Pancreas (tissue), 10 donors: ENCODE measurements around the gene MAGI1. TPM values are rescaled to one million over a fixed set of nuclear protein-coding genes. Genes with fewer than 3 reads are reported as not detected.

Source experiments
- ATAC-seq, 4 donors: fragments of 200-7000 bp; cut with Tn5 transposase; one replicate each; pipeline versions ENCODE4 v1.8.0 to v1.9.1; 2020; ENCODE audit warnings: mild to moderate bottlenecking in 4 of 4, moderate library complexity in 4 of 4
- DNase-seq, 6 donors: peaks; one replicate each; pipeline ENCODE4 v3.0.0-alpha.2; 2020
- FAIRE-seq: peaks from 2 replicates; lab custom pipeline; 2012; peaks lifted over from hg19 to GRCh38; lab: Jason Lieb, UNC
- H3K27ac ChIP-seq, 4 donors: fragments of 200-600 bp; sonication (generic); 1 replicate in 3 of 4; 2 replicates in 1 of 4; pipeline versions ENCODE4 v1.5.0 to v1.8.0; 2020
- H3K27me3 ChIP-seq, 4 donors: fragments of 200-600 bp; one replicate each; pipeline ENCODE4 v1.8.0; 2021
- H3K36me3 ChIP-seq, 3 donors: fragments of 200-600 bp; sonication (generic) in 1 of 3; one replicate each; pipeline versions ENCODE4 v1.5.0 to v1.8.0; 2020 to 2021
- H3K4me1 ChIP-seq, 3 donors: fragments of 200-600 bp; one replicate each; pipeline ENCODE4 v1.8.0; 2021
- H3K4me3 ChIP-seq, 4 donors: fragments of 200-600 bp; sonication (generic) in 2 of 4; one replicate each; pipeline versions ENCODE4 v1.5.0 to v1.8.0; 2020 to 2021
- H3K9me3 ChIP-seq, 4 donors: fragments of 200-600 bp; one replicate each; pipeline ENCODE4 v1.8.0; 2021
- WGBS, 2 donors: extraction: QIAGEN DNeasy Blood & Tissue Kit; methylation state at CpG; one replicate each; pipeline ENCODE4 v1.1.7; 2013; 5-methylcytosine and 5-hydroxymethylcytosine counted together
- intact Hi-C, 3 donors: fragments of 100-400 bp; cut with DNase I; formaldehyde crosslinking; loops; one replicate each; pipeline versions ENCODE4 v1.11.1 to v1.14.2; 2022
- polyA plus RNA-seq, 2 donors: library from polyadenylated mRNA; stranded (reverse); fragments of 200-250 nt; gene quantifications; one replicate each; pipeline ENCODE4 v1.2.3, GENCODE V29; 2013
- total RNA-seq, 6 donors: library from RNA; stranded (reverse); fragmentation: NEBNext Ultra II Directional in 4 of 6; extraction: Animal tissue kit (Norgen Biotek cat#: 25700) in 4 of 6; gene quantifications; one replicate each; pipeline versions ENCODE4 v1.2.1 to v1.2.4, GENCODE V29; 2021 to 2023
- TF ChIP-seq, protein P1 (sequence below), 4 donors: fragments of 200-600 bp; sonication (generic) in 3 of 4; IDR thresholded peaks; one replicate each; pipeline versions ENCODE4 v1.5.0 to v1.8.0; 2021; ENCODE audit warnings: antibody characterized with exemption in 4 of 4
- donor health status: healthy with polysubstance abuse.
- donor health status: DM: no; HTN: no; CAD: no; lungs with moderate emphysema.
- donor health status: DM: no; HTN: no; CAD: no.
- donor health status: control.
- donor health status: control.
- donor health status: Bipolar disorder and iron deficiency.
- donor health status: DM: yes; HTN: yes; CAD: no.
- donor health status: DM: no; HTN: no; CAD: no.
- donor health status: DM: no; HTN: no; CAD: no.
- donor health status: DM: yes; HTN: yes; CAD: no.

MAGI1 gene
- total and polyA plus RNA-seq, 8 donors = 19.7 to 45.1 (median 28.0) TPM

DNA sequence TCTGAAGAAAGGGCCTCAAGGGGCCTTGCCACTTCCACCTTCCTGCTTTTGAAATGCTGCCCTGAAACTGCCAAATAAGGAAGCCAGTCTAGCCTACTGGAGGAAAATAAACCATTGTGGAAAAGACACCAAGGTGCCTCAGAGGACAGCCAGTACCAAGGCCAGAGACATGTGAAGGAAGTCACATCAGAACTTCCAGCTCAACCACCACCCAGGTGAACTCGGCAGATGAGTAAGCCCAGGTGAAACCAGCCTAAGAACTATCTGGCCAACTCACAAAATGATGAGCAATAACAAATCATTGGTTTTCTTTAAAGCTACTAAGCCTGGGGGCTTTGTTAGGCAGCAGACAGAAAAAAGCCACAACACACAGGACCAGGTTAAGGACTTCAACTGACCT lies 103.0 kb downstream of the MAGI1 start:
- FAIRE-seq = no peak
- no peak overlapping the region for H3K4me3 ChIP-seq
- DNase-seq = no peak
- ATAC-seq = no peak
- H3K27ac ChIP-seq = peak overlapping the region in 1 of 4 donors; percentile 42
- intact Hi-C loops = no loop called here
- H3K9me3 ChIP-seq = no peaks in the 10 kb centered on the region
- H3K27me3 ChIP-seq = no peaks in the 10 kb centered on the region
- peaks cover 5 to 16% (median 12%) of the 10 kb centered on the region in 3 donors for H3K4me1 ChIP-seq
- H3K36me3 ChIP-seq = no peaks in the 10 kb centered on the region
- WGBS, 2 donors = 87 to 92% methylated on average over 1 of the region's 1 CpG
- TF ChIP-seq, protein P1, sequence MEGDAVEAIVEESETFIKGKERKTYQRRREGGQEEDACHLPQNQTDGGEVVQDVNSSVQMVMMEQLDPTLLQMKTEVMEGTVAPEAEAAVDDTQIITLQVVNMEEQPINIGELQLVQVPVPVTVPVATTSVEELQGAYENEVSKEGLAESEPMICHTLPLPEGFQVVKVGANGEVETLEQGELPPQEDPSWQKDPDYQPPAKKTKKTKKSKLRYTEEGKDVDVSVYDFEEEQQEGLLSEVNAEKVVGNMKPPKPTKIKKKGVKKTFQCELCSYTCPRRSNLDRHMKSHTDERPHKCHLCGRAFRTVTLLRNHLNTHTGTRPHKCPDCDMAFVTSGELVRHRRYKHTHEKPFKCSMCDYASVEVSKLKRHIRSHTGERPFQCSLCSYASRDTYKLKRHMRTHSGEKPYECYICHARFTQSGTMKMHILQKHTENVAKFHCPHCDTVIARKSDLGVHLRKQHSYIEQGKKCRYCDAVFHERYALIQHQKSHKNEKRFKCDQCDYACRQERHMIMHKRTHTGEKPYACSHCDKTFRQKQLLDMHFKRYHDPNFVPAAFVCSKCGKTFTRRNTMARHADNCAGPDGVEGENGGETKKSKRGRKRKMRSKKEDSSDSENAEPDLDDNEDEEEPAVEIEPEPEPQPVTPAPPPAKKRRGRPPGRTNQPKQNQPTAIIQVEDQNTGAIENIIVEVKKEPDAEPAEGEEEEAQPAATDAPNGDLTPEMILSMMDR (IDR thresholded peaks at IDR 0.05) = no peak

DNA sequence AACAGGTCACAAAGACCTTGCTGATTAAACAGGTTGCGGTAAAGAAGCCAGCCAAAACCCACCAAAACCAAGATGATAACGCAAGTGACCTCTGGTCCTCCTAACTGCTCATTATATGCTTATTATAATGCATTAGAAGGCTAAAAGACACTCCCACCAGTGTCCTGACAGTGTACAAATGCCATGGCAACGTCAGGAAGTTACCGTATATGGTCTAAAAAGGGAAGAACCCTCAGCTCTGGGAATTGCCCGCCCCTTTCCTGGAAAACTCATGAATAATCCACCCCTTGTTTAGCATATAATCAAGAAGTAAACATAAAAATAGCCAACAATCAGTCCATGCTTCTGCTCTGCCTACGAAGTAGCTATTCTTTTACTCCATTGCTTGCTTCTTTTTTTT lies 108.1 kb downstream of the MAGI1 start:
- Histone ChIP-seq H3K36me3 (no peaks in the 10 kb centered on the region), H3K27me3 (no peaks in the 10 kb centered on the region), H3K27ac (no peak overlapping the region), H3K9me3 (no peaks in the 10 kb centered on the region), H3K4me3 (no peak overlapping the region), H3K4me1 (peaks cover 2 to 25% (median 19%) of the 10 kb centered on the region in 3 donors)
- intact Hi-C loops = no loop called here
- FAIRE-seq (no peak), DNase-seq (no peak), ATAC-seq (no peak)
- WGBS, 2 donors = 95 to 97% methylated on average over 6 of the region's 6 CpGs
- TF ChIP-seq, protein P1 (IDR thresholded peaks at IDR 0.05) = no peak

DNA sequence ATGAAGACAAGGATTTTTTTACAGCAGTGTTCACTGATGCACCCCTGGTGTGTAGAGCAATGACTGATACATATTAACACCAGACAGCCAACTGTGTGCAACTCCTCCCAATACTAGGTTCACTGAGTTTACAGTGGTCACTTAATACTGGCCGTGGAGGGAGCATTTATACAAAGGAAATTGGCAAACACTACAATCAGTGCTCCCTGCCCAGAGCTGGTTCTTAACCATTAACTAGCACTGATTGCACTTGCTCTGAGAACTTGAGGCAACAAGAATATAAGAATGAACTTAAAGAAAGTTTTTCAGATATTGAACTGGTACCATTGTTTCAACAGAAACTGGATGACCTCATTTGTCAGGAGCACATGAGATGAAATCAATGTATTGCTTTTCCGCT lies 110.6 kb downstream of the MAGI1 start:
- Histone ChIP-seq H3K9me3 (no peaks in the 10 kb centered on the region), H3K27ac (peak overlapping the region in 3 of 4 donors; percentile 19 to 50 (median 33)), H3K27me3 (no peaks in the 10 kb centered on the region), H3K4me3 (no peak overlapping the region), H3K36me3 (no peaks in the 10 kb centered on the region), H3K4me1 (peaks cover 11 to 26% (median 23%) of the 10 kb centered on the region in 3 donors)
- TF ChIP-seq, protein P1 (IDR thresholded peaks at IDR 0.05) = no peak
- intact Hi-C loops = no loop called here
- DNase-seq (peak in 1 of 6 donors; percentile 19), ATAC-seq (peak; percentile 50 to 86 (median 76)), FAIRE-seq (no peak)
- 31 to 42% methylated on average over 2 of the region's 2 CpGs for WGBS, 2 donors

DNA sequence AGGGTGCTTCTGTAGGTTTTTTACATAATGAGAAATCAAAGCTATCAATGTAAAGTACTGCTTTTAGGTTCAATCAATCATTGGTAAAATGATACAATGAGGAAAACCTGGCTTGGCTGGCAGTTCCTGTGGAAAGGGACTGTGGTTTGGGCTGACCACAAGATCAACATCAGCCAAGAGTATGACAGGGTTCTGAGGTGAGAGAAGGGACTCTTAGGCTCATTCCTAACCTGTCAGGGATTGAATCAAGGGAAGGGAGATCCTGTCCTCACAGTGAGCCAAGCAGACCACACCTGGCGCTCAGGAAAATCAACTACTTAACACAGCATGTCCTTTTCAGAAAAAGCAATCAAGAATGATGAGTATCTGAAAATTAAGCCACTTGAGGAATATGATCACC lies 111.1 kb downstream of the MAGI1 start:
- ATAC-seq (peak in 3 of 4 donors; percentile 51 to 57 (median 53)), DNase-seq (no peak), FAIRE-seq (no peak)
- Histone ChIP-seq H3K4me1 (peaks cover 11 to 26% (median 23%) of the 10 kb centered on the region in 3 donors), H3K9me3 (no peaks in the 10 kb centered on the region), H3K36me3 (no peaks in the 10 kb centered on the region), H3K27ac (peak overlapping the region in 3 of 4 donors; percentile 19 to 50 (median 33)), H3K4me3 (no peak overlapping the region), H3K27me3 (no peaks in the 10 kb centered on the region)
- TF ChIP-seq, protein P1 (IDR thresholded peaks at IDR 0.05) = no peak
- 79 to 83% methylated on average over 1 of the region's 1 CpG for WGBS, 2 donors
- intact Hi-C loops = no loop called here

DNA sequence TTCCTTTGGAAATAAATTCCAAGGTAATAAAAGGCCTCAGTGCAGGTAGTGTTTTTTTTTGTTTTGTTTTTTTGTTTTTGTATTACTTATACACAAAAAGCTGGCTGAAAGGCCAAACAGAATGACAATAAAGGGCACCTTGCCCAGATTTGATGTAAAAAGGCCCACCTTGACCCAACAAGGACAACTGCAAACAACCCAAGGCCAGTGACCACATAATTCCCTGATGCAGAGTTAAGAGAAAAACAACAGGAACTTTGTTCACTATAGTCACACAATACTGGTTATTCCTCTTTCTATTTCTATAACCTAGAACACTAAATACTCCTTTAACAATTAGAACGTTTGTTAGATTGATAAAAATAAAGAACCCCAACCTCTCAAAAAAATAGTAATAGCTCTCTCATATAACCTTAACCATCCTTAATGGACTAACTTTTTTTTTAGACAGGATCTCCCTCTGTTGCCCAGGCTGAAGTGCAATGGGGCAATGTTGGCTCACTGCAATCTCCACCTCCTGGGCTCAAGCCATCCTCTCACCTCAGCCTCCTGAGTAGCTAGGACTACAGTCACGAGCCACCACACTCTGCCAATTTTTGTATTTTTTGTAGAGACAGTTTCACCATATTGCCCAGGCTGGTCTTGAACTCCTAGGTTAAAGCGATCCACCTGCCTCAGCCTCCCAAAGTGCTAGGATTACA lies 113.3 kb downstream of the MAGI1 start:
- Histone ChIP-seq H3K9me3 (no peaks in the 10 kb centered on the region), H3K27me3 (no peaks in the 10 kb centered on the region), H3K36me3 (no peaks in the 10 kb centered on the region), H3K4me3 (no peak overlapping the region), H3K4me1 (peaks cover 11 to 26% (median 23%) of the 10 kb centered on the region in 3 donors), H3K27ac (peak overlapping the region in 2 of 4 donors; percentile 66 to 73)
- FAIRE-seq = no peak
- intact Hi-C loops = no loop called here
- peak in 1 of 6 donors; percentile 41 for DNase-seq
- 51 to 57% methylated on average over 3 of the region's 3 CpGs for WGBS, 2 donors
- peak; percentile 36 to 80 (median 67) for ATAC-seq
- TF ChIP-seq, protein P1 (IDR thresholded peaks at IDR 0.05) = no peak
